ENCODE data around the gene TAS2R60.

The TAS2R60 gene

DNA sequence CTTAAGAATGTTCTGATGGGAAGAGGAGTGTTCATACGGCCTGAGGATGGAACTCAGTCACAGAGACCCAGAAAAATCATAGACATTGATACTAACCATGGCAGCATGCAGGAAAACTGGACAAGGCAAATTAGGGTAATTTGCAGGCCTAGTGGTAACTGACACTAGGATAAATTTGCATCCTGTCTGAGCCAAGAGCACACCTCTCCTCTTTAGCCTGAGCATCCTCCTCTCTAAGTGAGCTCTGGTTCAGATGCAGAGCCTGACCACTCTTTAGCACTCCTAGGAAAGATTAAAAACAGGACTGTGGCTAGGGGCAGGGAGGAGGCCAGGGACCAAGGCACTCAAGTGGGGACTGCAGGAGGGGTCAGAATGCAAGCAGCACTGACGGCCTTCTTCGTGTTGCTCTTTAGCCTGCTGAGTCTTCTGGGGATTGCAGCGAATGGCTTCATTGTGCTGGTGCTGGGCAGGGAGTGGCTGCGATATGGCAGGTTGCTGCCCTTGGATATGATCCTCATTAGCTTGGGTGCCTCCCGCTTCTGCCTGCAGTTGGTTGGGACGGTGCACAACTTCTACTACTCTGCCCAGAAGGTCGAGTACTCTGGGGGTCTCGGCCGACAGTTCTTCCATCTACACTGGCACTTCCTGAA, 34.4 kb downstream of the TAS2R60 start, which contains the start of gene TAS2R41:
TSS of gene TAS2R41 (plus strand) at position 373 of the 650 bp plus-strand sequence. CDS start at position 373, 0 bp downstream.
- Mint-ChIP-seq H3K36me3 (ENCODE audit: low read depth) (no peaks in the 10 kb centered on the region), H3K27me3 (ENCODE audit: low read depth, poor library complexity) (peaks cover 2% of the 10 kb centered on the region), H3K27ac (no peak within 1 kb of the TSS), H3K4me3 (no peak within 1 kb of the TSS), H3K9me3 (peaks cover 18% of the 10 kb centered on the region), H3K4me1 (no peaks in the 10 kb centered on the region)
- DNase-seq, result no peak
- TF ChIP-seq, protein P1, sequence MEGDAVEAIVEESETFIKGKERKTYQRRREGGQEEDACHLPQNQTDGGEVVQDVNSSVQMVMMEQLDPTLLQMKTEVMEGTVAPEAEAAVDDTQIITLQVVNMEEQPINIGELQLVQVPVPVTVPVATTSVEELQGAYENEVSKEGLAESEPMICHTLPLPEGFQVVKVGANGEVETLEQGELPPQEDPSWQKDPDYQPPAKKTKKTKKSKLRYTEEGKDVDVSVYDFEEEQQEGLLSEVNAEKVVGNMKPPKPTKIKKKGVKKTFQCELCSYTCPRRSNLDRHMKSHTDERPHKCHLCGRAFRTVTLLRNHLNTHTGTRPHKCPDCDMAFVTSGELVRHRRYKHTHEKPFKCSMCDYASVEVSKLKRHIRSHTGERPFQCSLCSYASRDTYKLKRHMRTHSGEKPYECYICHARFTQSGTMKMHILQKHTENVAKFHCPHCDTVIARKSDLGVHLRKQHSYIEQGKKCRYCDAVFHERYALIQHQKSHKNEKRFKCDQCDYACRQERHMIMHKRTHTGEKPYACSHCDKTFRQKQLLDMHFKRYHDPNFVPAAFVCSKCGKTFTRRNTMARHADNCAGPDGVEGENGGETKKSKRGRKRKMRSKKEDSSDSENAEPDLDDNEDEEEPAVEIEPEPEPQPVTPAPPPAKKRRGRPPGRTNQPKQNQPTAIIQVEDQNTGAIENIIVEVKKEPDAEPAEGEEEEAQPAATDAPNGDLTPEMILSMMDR (IDR thresholded peaks at IDR 0.05), result no peak

DNA sequence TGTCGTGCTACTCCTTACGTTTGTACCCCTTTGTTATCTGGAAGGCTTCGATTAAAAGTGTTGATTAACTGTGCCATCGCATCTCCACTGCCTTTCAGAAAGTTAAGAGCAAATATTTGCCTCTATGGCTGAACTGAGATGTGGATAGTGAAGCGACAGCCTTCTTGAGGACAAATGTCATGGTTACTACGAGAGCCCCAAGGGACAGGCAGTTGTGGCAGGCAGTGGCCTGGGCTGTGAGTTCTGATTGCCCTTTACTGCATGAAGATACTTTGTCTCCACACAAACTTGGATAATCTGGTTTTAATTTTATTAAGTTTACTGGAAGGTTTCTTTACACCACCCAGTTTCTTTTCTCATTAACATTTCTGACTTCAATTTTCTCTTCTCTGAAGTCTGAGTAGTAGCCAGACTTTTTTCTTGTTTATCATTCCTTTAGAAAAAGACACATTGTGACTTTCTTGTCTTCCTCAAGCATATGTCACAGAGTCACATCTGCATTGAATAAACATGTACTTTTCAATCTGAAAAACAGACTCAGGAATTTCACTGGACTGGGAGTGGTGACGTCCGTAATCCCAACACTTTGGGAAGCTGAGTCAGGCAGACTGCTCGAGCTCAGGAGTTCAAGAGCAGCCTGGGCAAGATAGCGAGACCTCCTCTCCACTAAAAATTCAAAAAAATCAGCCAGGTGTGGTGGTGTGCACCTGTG, 36.0 kb downstream of the TAS2R60 start:
- H3K4me3 Mint-ChIP-seq, result no peak overlapping the region
- TF ChIP-seq, protein P1 (IDR thresholded peaks at IDR 0.05), result no peak
- peaks cover 5% of the 10 kb centered on the region for H3K9me3 Mint-ChIP-seq
- no peaks in the 10 kb centered on the region for H3K36me3 Mint-ChIP-seq (ENCODE audit: low read depth)
- peaks cover 2% of the 10 kb centered on the region for H3K27me3 Mint-ChIP-seq (ENCODE audit: low read depth, poor library complexity)
- no peak for DNase-seq
- H3K4me1 Mint-ChIP-seq, result peaks cover 2% of the 10 kb centered on the region
- H3K27ac Mint-ChIP-seq, result no peak overlapping the region

DNA sequence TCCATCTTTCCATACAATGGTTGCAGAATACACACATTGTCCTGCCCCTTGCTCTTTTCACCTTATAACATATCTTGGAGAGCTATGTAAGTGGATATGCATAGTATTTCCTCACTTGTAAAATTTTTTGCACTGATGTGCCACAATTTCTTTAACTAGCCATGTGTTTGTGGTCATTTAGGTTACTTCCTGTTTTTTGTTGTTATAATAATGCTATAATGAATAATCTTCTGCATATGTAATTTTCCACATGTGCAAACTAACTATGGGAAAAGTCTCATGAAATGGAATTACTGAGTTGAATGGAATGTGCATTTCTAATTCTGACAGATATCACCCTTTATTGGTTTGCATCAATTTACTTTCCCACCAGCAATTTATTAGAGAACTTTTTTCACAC, 37.2 kb downstream of the TAS2R60 start:
- TF ChIP-seq, protein P1 (IDR thresholded peaks at IDR 0.05), result no peak
- Mint-ChIP-seq H3K36me3 (ENCODE audit: low read depth) (no peaks in the 10 kb centered on the region), H3K4me1 (peaks cover 5% of the 10 kb centered on the region), H3K4me3 (no peak overlapping the region), H3K9me3 (no peaks in the 10 kb centered on the region), H3K27me3 (ENCODE audit: low read depth, poor library complexity) (peaks cover 2% of the 10 kb centered on the region), H3K27ac (no peak overlapping the region)
- no peak for DNase-seq

DNA sequence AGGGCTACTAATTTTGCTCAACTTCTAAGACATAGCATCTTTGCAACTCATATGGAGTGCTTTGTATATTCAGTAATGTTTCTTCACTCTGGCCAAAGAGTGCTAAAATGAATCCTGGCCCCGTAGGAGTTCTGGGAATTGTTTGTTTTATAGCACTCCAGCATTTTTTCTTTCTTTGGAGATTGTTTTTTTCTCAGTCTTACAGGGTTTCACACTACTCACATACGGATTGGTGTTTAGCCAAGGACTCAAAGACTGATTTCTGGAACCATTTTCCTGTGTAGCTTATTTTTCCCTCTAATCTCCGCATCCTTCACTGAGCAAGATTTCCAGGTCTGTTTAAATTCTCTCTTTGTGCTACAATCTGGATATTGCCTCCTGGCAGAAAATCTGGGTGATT, 40.9 kb downstream of the TAS2R60 start:
- TF ChIP-seq, protein P1 (IDR thresholded peaks at IDR 0.05), result no peak
- no peaks in the 10 kb centered on the region for H3K9me3 Mint-ChIP-seq
- H3K27me3 Mint-ChIP-seq (ENCODE audit: low read depth, poor library complexity), result peaks cover 5% of the 10 kb centered on the region
- H3K27ac Mint-ChIP-seq, result no peak overlapping the region
- no peaks in the 10 kb centered on the region for H3K36me3 Mint-ChIP-seq (ENCODE audit: low read depth)
- H3K4me3 Mint-ChIP-seq, result no peak overlapping the region
- no peak for DNase-seq
- peaks cover 5% of the 10 kb centered on the region for H3K4me1 Mint-ChIP-seq

DNA sequence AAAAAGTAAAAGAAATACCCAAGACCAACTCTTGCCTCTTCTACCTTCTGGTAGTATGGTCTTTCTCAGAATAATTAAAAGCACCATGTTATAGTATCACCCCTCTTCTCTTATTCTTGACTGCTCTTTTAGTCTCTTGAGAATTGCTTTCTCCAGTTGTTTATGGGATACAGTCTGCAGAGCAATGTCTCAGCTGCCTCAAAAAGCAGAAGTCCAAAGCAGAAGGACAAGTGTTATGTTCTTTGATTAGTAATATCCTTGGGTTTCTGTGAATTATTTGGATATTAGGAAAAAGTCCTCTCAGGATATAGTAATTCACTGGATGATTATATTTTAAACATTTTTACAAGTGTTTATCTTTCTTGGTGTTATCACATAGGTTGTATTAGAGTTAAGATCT, 41.8 kb downstream of the TAS2R60 start:
- Mint-ChIP-seq H3K9me3 (no peaks in the 10 kb centered on the region), H3K27me3 (ENCODE audit: low read depth, poor library complexity) (peaks cover 5% of the 10 kb centered on the region), H3K4me1 (peaks cover 5% of the 10 kb centered on the region), H3K4me3 (no peak overlapping the region), H3K27ac (no peak overlapping the region), H3K36me3 (ENCODE audit: low read depth) (no peaks in the 10 kb centered on the region)
- TF ChIP-seq, protein P1 (IDR thresholded peaks at IDR 0.05), result no peak
- no peak for DNase-seq
